ENCODE results near the gene PARVB. TPM values are rescaled to one million over a fixed set of nuclear protein-coding genes. Genes with fewer than 3 reads are reported as not detected.

The PARVB gene
- total and polyA plus RNA-seq, 2 donors (not counting 1 experiment from before 2014, with no cell fraction given) = 12.1 to 47.3 TPM

- peaks cover 12% of the 10 kb centered on the region for H3K36me3 ChIP-seq (ENCODE audit: control insufficient read depth, insufficient read depth, low read length)
- no peak overlapping the region for H2AFZ ChIP-seq (ENCODE audit: low read length)
- no peaks in the 10 kb centered on the region for H3K9me3 ChIP-seq (ENCODE audit: control insufficient read depth, insufficient read depth, low read depth, low read length)
- no peaks in the 10 kb centered on the region for H4K20me1 ChIP-seq (ENCODE audit: control insufficient read depth, extremely low read depth, insufficient read depth, low read length)
- TF ChIP-seq EZH2 (IDR thresholded peaks at IDR 0.05; ENCODE audit: low read length, missing control alignments) = no peak
- no peak for TF ChIP-seq CTCF (conservative IDR thresholded peaks at IDR 0.05 in 1 of 2, IDR thresholded peaks at IDR 0.05 in 1 of 2; ENCODE audit: low read depth in 1 of 2, low read length in 2 of 2)
- no peak overlapping the region for H3K4me2 ChIP-seq (ENCODE audit: extremely low read depth, insufficient read depth, low read length)
- DNase-seq (ENCODE audit: low read depth in 2 of 2) = no peak
- no peak overlapping the region for H3K4me3 ChIP-seq (replicated peaks in 1 of 4; ENCODE audit: control extremely low read depth in 1 of 4, insufficient read depth in 1 of 4, low read depth in 3 of 4, low read length in 4 of 4)
- H3K9ac ChIP-seq (ENCODE audit: insufficient read depth, low read length) = no peak overlapping the region
- H3K4me1 ChIP-seq (ENCODE audit: control insufficient read depth, extremely low read depth, insufficient read depth, low read length) = no peaks in the 10 kb centered on the region
- no peaks in the 10 kb centered on the region for H3K27me3 ChIP-seq (ENCODE audit: control insufficient read depth, insufficient read depth, low read length)
- H3K27ac ChIP-seq (ENCODE audit: insufficient read depth, low read length) = no peak overlapping the region
- H3K79me2 ChIP-seq (ENCODE audit: control insufficient read depth, insufficient read depth, low read length) = no peaks in the 10 kb centered on the region
These were observed 43.1 kb upstream of the PARVB start for GRCh38 chr22:43980996-43981395.

GRCh38 chr22:43983808-43984207, 40.3 kb upstream of the PARVB start:
- Histone ChIP-seq H3K27ac (ENCODE audit: insufficient read depth, low read length) (no peak overlapping the region), H2AFZ (ENCODE audit: low read length) (no peak overlapping the region), H3K36me3 (ENCODE audit: control insufficient read depth, insufficient read depth, low read length) (peaks cover 8% of the 10 kb centered on the region), H3K27me3 (ENCODE audit: control insufficient read depth, insufficient read depth, low read length) (no peaks in the 10 kb centered on the region), H3K4me1 (ENCODE audit: control insufficient read depth, extremely low read depth, insufficient read depth, low read length) (no peaks in the 10 kb centered on the region), H4K20me1 (ENCODE audit: control insufficient read depth, extremely low read depth, insufficient read depth, low read length) (no peaks in the 10 kb centered on the region), H3K79me2 (ENCODE audit: control insufficient read depth, insufficient read depth, low read length) (no peaks in the 10 kb centered on the region), H3K9ac (ENCODE audit: insufficient read depth, low read length) (no peak overlapping the region), H3K4me2 (ENCODE audit: extremely low read depth, insufficient read depth, low read length) (no peak overlapping the region), H3K9me3 (ENCODE audit: control insufficient read depth, insufficient read depth, low read depth, low read length) (no peaks in the 10 kb centered on the region), H3K4me3 (replicated peaks in 1 of 4; ENCODE audit: control extremely low read depth in 1 of 4, insufficient read depth in 1 of 4, low read depth in 3 of 4, low read length in 4 of 4) (no peak overlapping the region)
- TF ChIP-seq EZH2 (IDR thresholded peaks at IDR 0.05; ENCODE audit: low read length, missing control alignments) = no peak
- TF ChIP-seq CTCF (conservative IDR thresholded peaks at IDR 0.05 in 1 of 2, IDR thresholded peaks at IDR 0.05 in 1 of 2; ENCODE audit: low read depth in 1 of 2, low read length in 2 of 2) = no peak
- DNase-seq (ENCODE audit: low read depth in 2 of 2) = no peak

GRCh38 chr22:43985532-43985931, 38.6 kb upstream of the PARVB start:
- DNase-seq (ENCODE audit: low read depth in 2 of 2) = no peak
- TF ChIP-seq EZH2 (IDR thresholded peaks at IDR 0.05; ENCODE audit: low read length, missing control alignments) = no peak
- TF ChIP-seq CTCF (conservative IDR thresholded peaks at IDR 0.05 in 1 of 2, IDR thresholded peaks at IDR 0.05 in 1 of 2; ENCODE audit: low read depth in 1 of 2, low read length in 2 of 2) = no peak
- H3K4me1 ChIP-seq (ENCODE audit: control insufficient read depth, extremely low read depth, insufficient read depth, low read length) = no peaks in the 10 kb centered on the region
- no peak overlapping the region for H3K27ac ChIP-seq (ENCODE audit: insufficient read depth, low read length)
- H3K79me2 ChIP-seq (ENCODE audit: control insufficient read depth, insufficient read depth, low read length) = no peaks in the 10 kb centered on the region
- no peak overlapping the region for H3K4me2 ChIP-seq (ENCODE audit: extremely low read depth, insufficient read depth, low read length)
- H3K4me3 ChIP-seq (replicated peaks in 1 of 4; ENCODE audit: control extremely low read depth in 1 of 4, insufficient read depth in 1 of 4, low read depth in 3 of 4, low read length in 4 of 4) = no peak overlapping the region
- H3K27me3 ChIP-seq (ENCODE audit: control insufficient read depth, insufficient read depth, low read length) = no peaks in the 10 kb centered on the region
- H4K20me1 ChIP-seq (ENCODE audit: control insufficient read depth, extremely low read depth, insufficient read depth, low read length) = no peaks in the 10 kb centered on the region
- H2AFZ ChIP-seq (ENCODE audit: low read length) = no peak overlapping the region
- H3K36me3 ChIP-seq (ENCODE audit: control insufficient read depth, insufficient read depth, low read length) = peaks cover 6% of the 10 kb centered on the region
- H3K9me3 ChIP-seq (ENCODE audit: control insufficient read depth, insufficient read depth, low read depth, low read length) = no peaks in the 10 kb centered on the region
- no peak overlapping the region for H3K9ac ChIP-seq (ENCODE audit: insufficient read depth, low read length)
